GM23338 (cell line): ENCODE results near the gene GBF1. TPM values are rescaled to one million over a fixed set of nuclear protein-coding genes. Genes with fewer than 3 reads are reported as not detected.

ENCODE experiments used
- ATAC-seq: fragments of 200-7000 bp; cut with Tn5 transposase; 3 replicates; pipeline ENCODE4 v1.9.1; 2020
- DNase-seq: peaks from one replicate; pipeline ENCODE4 v3.0.0-alpha.2; 2015; ENCODE audit warnings: low spot score
- H2AFZ ChIP-seq: fragments of 200-600 bp; sonication (generic); 2 replicates; pipeline ENCODE4 v1.8.0; 2016; ENCODE audit warnings: antibody characterized with exemption, mild to moderate bottlenecking, moderate library complexity
- H3F3A ChIP-seq: fragments of 200-600 bp; sonication (generic); replicated peaks from 2 replicates; pipeline ENCODE4 v1.8.0; 2017; ENCODE audit warnings: antibody characterized with exemption, mixed run types, low read depth
- H3K27ac ChIP-seq: fragments of 200-600 bp; sonication (generic); 2 replicates; pipeline ENCODE4 v1.6.1; 2016; ENCODE audit warnings: low read depth
- H3K27me3 ChIP-seq: fragments of 200-600 bp; sonication (generic); 2 replicates; pipeline ENCODE4 v1.8.0; 2016; ENCODE audit warnings: mild to moderate bottlenecking, mixed run types, moderate library complexity; ENCODE audit not compliant: insufficient read depth
- H3K36me3 ChIP-seq: fragments of 200-600 bp; sonication (generic); 2 replicates; pipeline ENCODE4 v1.8.0; 2016; ENCODE audit warnings: mild to moderate bottlenecking; ENCODE audit not compliant: insufficient read depth
- H3K4me1 ChIP-seq: fragments of 200-600 bp; sonication (generic); 2 replicates; pipeline ENCODE4 v1.8.0; 2016; ENCODE audit warnings: mild to moderate bottlenecking, moderate library complexity; ENCODE audit not compliant: insufficient read depth
- H3K4me2 ChIP-seq: fragments of 200-600 bp; sonication (generic); 2 replicates; pipeline ENCODE4 v1.7.1; 2017; ENCODE audit warnings: mixed run types
- H3K4me3 ChIP-seq: fragments of 200-600 bp; sonication (generic); 2 replicates; pipeline ENCODE4 v1.6.1; 2016; ENCODE audit warnings: mixed run types
- H3K79me2 ChIP-seq: fragments of 200-600 bp; sonication (generic); replicated peaks from 2 replicates; pipeline ENCODE4 v1.8.0; 2017; ENCODE audit warnings: mild to moderate bottlenecking; ENCODE audit not compliant: insufficient read depth
- H3K9me2 ChIP-seq: fragments of 200-600 bp; sonication (generic); 2 replicates; pipeline ENCODE4 v1.8.0; 2017; ENCODE audit not compliant: insufficient read depth
- H4K20me1 ChIP-seq: fragments of 200-600 bp; sonication (generic); replicated peaks from 2 replicates; pipeline ENCODE4 v1.8.0; 2017; ENCODE audit warnings: mild to moderate bottlenecking; ENCODE audit not compliant: insufficient read depth
- H3K27ac Mint-ChIP-seq: 2 replicates; pipeline ENCODE4 v1.8.0; 2020; ENCODE audit warnings: inconsistent platforms, mild to moderate bottlenecking, moderate library complexity, mixed read lengths
- H3K27me3 Mint-ChIP-seq: 3 replicates; pipeline ENCODE4 v1.8.0; 2022; ENCODE audit warnings: low read depth, mild to moderate bottlenecking, moderate library complexity, mixed read lengths, inconsistent platforms; ENCODE audit not compliant: insufficient read depth, poor library complexity
- H3K36me3 Mint-ChIP-seq: 3 replicates; pipeline ENCODE4 v1.8.0; 2021; ENCODE audit warnings: low read depth, mild to moderate bottlenecking, inconsistent platforms, moderate library complexity, mixed read lengths
- H3K4me1 Mint-ChIP-seq: 3 replicates; pipeline ENCODE4 v1.8.0; 2020; ENCODE audit warnings: mild to moderate bottlenecking, inconsistent platforms, mixed read lengths
- H3K4me3 Mint-ChIP-seq: 3 replicates; pipeline ENCODE4 v1.8.0; 2021; ENCODE audit warnings: moderate library complexity, mild to moderate bottlenecking, inconsistent platforms, mixed read lengths
- H3K9me3 Mint-ChIP-seq: 3 replicates; pipeline ENCODE4 v1.8.0; 2020; ENCODE audit warnings: moderate library complexity, mild to moderate bottlenecking, inconsistent platforms, mixed read lengths
- CREB1 ChIP-seq: fragments of 250-450 bp; sonication (Bioruptor Pico); IDR thresholded peaks from 2 replicates; pipeline ENCODE4 v1.5.0; 2020; ENCODE audit warnings: low read depth, mild to moderate bottlenecking, moderate library complexity
- CTCF ChIP-seq, 2 experiments: fragments of 200-600 bp in 1 of 2; sonication (generic) in 1 of 2; conservative IDR thresholded peaks; 2 replicates each; pipeline versions ENCODE4 v1.5.1 to v1.6.1; 2016 to 2017; ENCODE audit warnings: antibody characterized with exemption in 2 of 2, low read depth in 2 of 2, mild to moderate bottlenecking in 2 of 2, moderate library complexity in 1 of 2
- ETS1 ChIP-seq: IDR thresholded peaks from 2 replicates; pipeline ENCODE4 v1.6.1; 2016; ENCODE audit warnings: antibody characterized with exemption
- EZH2 ChIP-seq: fragments of 200-600 bp; sonication (generic); IDR thresholded peaks from one replicate; pipeline ENCODE4 v1.8.0; 2017; ENCODE audit warnings: antibody characterized with exemption, mild to moderate bottlenecking, low read depth; ENCODE audit not compliant: unreplicated experiment
- EZH2phosphoT487 ChIP-seq: fragments of 200-600 bp; sonication (generic); IDR thresholded peaks from one replicate; pipeline ENCODE4 v1.8.1; 2018; ENCODE audit warnings: antibody characterized with exemption; ENCODE audit not compliant: unreplicated experiment
- JUNB ChIP-seq: IDR thresholded peaks from one replicate; pipeline ENCODE4 v1.6.1; 2016; ENCODE audit warnings: antibody characterized with exemption; ENCODE audit not compliant: unreplicated experiment
- NANOG ChIP-seq: IDR thresholded peaks from 2 replicates; pipeline ENCODE4 v1.6.1; 2016; ENCODE audit warnings: antibody characterized with exemption, borderline replicate concordance
- POLR2AphosphoS5 ChIP-seq: IDR thresholded peaks from 2 replicates; pipeline ENCODE4 v1.6.1; 2016; ENCODE audit warnings: antibody characterized with exemption, low read depth
- REST ChIP-seq: IDR thresholded peaks from one replicate; pipeline ENCODE4 v1.6.1; 2018; ENCODE audit warnings: antibody characterized with exemption; ENCODE audit not compliant: unreplicated experiment
- STAT1 ChIP-seq: IDR thresholded peaks from one replicate; pipeline ENCODE4 v1.6.1; 2016; ENCODE audit warnings: antibody characterized with exemption; ENCODE audit not compliant: unreplicated experiment
- ZNF114 ChIP-seq: fragments of 250-450 bp; sonication (Bioruptor Pico); IDR thresholded peaks from 2 replicates; pipeline ENCODE4 v1.5.0; 2020; ENCODE audit warnings: mild to moderate bottlenecking, moderate library complexity
- ZNF331 ChIP-seq: fragments of 250-450 bp; sonication (Bioruptor Pico); IDR thresholded peaks from 2 replicates; pipeline ENCODE4 v1.5.0; 2020; ENCODE audit warnings: low read depth, mild to moderate bottlenecking, moderate library complexity
- ZNF462 ChIP-seq: fragments of 250-450 bp; sonication (Bioruptor Pico); IDR thresholded peaks from 2 replicates; pipeline ENCODE4 v1.5.0; 2020; ENCODE audit warnings: mild to moderate bottlenecking, moderate library complexity
- polyA plus RNA-seq: library from polyadenylated mRNA; unstranded; fragments of >200 nt; fragmentation: Nextera tagmentation; extraction: Ambion mirVana; gene quantifications from 2 replicates; pipeline ENCODE4 v1.2.1, GENCODE V29; 2016
- total RNA-seq: library from RNA; depleted of rRNA; stranded (reverse); fragments of >200 nt; shearing (Covaris generic); gene quantifications from 2 replicates; pipeline ENCODE4 v1.2.3, GENCODE V29; 2014

GBF1 gene
- total and polyA plus RNA-seq, 2 experiments from 2014 or later, result 6.5 to 27.2 TPM

GRCh38 chr10:102342458-102342857 lies 97.1 kb downstream of the GBF1 start:
- H3K27me3 ChIP-seq, result peaks cover 80% of the 10 kb centered on the region
- no peak overlapping the region for H3K4me2 ChIP-seq
- H3K9me3 Mint-ChIP-seq, result no peaks in the 10 kb centered on the region
- no peak for TF ChIP-seq CTCF (conservative IDR thresholded peaks at IDR 0.05; ENCODE audit: low read depth in 2 of 2)
- TF ChIP-seq POLR2AphosphoS5, result peak; percentile 85
- TF ChIP-seq EZH2, result no peak
- TF ChIP-seq REST, result no peak
- TF ChIP-seq ZNF331 (CRISPR knock-in tag), result no peak
- no peak for TF ChIP-seq ZNF462
- TF ChIP-seq JUNB, result no peak
- TF ChIP-seq ZNF114 (CRISPR knock-in tag), result no peak
- no peak for TF ChIP-seq STAT1
- peak; percentile 93 for TF ChIP-seq NANOG
- TF ChIP-seq ETS1, result peak; percentile 47; the same call in 1 of the 2 replicates
- 0 out of 2 replicates have a peak, but pooled peaks have one; percentile 7 for TF ChIP-seq CREB1 (CRISPR knock-in tag)
- no peak for TF ChIP-seq EZH2phosphoT487
- no peaks in the 10 kb centered on the region for H3K9me2 ChIP-seq
- H3K4me1 ChIP-seq, result peaks cover 8% of the 10 kb centered on the region
- peaks cover 69% of the 10 kb centered on the region for H4K20me1 ChIP-seq
- peaks cover 15% of the 10 kb centered on the region for H3K4me1 Mint-ChIP-seq
- H3K36me3 ChIP-seq, result no peaks in the 10 kb centered on the region
- ATAC-seq (peak; percentile 99), DNase-seq (peak; percentile 96)
- H3K36me3 Mint-ChIP-seq, result peaks cover 12% of the 10 kb centered on the region; the same call in 2 of the 3 replicates
- peaks cover 66% of the 10 kb centered on the region for H3K27me3 Mint-ChIP-seq
- no peak overlapping the region for H2AFZ ChIP-seq
- no peak overlapping the region for H3K4me3 ChIP-seq
- 0 out of 3 replicates have a peak overlapping the region, but pooled peaks have one; percentile 18 for H3K4me3 Mint-ChIP-seq
- no peaks in the 10 kb centered on the region; the same call in 1 of the 2 replicates for H3F3A ChIP-seq
- H3K79me2 ChIP-seq, result no peaks in the 10 kb centered on the region
- H3K27ac ChIP-seq, result no peak overlapping the region
- no peak overlapping the region for H3K27ac Mint-ChIP-seq
